Measurements from ENCODE around the gene JADE1. TPM values are rescaled to one million over a fixed set of nuclear protein-coding genes. Genes with fewer than 3 reads are reported as not detected.

The JADE1 gene
- total RNA-seq, 4 donors from 2014 or later = 7.8 to 15.9 (median 13.9) TPM

DNA sequence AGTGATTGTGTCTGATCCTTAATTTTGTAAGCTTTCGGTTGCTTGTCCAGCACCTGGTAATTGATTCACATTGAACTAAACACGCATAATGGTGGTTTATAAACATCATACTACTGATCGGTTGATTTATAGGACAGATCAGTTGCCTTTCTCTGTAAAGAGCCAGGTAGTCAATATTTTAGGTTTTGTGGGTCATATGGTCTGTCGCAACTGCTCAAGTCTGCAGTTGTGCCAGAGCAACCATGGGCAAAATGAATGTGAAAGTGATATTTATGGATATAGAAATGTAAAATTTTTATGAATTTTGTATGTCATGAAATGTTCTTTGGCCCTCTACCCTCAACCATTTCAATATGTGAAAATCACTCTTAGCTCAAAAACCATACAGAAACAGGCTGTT is 8.9 kb downstream of the JADE1 start:
- in situ Hi-C loops (cut with MboI; ENCODE audit: low pct_ligation_motif_present in 1 of 4, low pct_unique_long_range_greater_than_20kb in 1 of 4, low sequenced_read_pairs in 3 of 4) (loop anchor here in 2 of 4 donors (25.0 kb wide), 4 partner anchors 231 to 531 kb away; partner anchors contain the start of genes C4orf33 (in 1 of the 2), PGRMC2 (in 1 of the 2) and SCLT1 (in 1 of the 2)), intact Hi-C loops (cut with DNase I; ENCODE audit: low total_unique reads) (loop anchor here (10.0 kb wide), 1 partner anchor 364 kb away; no protein-coding TSS in a partner anchor)
- Histone ChIP-seq H3K27me3 (no peaks in the 10 kb centered on the region), H3K4me3 (no peak overlapping the region), H3K9me3 (no peaks in the 10 kb centered on the region), H3K4me1 (peaks cover 0 to 16% (median 4%) of the 10 kb centered on the region in 4 donors), H3K36me3 (no peaks in the 10 kb centered on the region), H3K27ac (no peak overlapping the region)
- TF ChIP-seq EP300 (IDR thresholded peaks at IDR 0.05; ENCODE audit: low read depth) (no peak), POLR2A (IDR thresholded peaks at IDR 0.05) (no peak), POLR2AphosphoS5 (IDR thresholded peaks at IDR 0.05) (no peak)
- TF ChIP-seq, protein P1, sequence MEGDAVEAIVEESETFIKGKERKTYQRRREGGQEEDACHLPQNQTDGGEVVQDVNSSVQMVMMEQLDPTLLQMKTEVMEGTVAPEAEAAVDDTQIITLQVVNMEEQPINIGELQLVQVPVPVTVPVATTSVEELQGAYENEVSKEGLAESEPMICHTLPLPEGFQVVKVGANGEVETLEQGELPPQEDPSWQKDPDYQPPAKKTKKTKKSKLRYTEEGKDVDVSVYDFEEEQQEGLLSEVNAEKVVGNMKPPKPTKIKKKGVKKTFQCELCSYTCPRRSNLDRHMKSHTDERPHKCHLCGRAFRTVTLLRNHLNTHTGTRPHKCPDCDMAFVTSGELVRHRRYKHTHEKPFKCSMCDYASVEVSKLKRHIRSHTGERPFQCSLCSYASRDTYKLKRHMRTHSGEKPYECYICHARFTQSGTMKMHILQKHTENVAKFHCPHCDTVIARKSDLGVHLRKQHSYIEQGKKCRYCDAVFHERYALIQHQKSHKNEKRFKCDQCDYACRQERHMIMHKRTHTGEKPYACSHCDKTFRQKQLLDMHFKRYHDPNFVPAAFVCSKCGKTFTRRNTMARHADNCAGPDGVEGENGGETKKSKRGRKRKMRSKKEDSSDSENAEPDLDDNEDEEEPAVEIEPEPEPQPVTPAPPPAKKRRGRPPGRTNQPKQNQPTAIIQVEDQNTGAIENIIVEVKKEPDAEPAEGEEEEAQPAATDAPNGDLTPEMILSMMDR (IDR thresholded peaks at IDR 0.05) = no peak
- 97 to 100% methylated on average over 4 of the region's 4 CpGs for WGBS, 2 donors (ENCODE audit: low coverage in 1 of 2)
- DNase-seq = no peak

DNA sequence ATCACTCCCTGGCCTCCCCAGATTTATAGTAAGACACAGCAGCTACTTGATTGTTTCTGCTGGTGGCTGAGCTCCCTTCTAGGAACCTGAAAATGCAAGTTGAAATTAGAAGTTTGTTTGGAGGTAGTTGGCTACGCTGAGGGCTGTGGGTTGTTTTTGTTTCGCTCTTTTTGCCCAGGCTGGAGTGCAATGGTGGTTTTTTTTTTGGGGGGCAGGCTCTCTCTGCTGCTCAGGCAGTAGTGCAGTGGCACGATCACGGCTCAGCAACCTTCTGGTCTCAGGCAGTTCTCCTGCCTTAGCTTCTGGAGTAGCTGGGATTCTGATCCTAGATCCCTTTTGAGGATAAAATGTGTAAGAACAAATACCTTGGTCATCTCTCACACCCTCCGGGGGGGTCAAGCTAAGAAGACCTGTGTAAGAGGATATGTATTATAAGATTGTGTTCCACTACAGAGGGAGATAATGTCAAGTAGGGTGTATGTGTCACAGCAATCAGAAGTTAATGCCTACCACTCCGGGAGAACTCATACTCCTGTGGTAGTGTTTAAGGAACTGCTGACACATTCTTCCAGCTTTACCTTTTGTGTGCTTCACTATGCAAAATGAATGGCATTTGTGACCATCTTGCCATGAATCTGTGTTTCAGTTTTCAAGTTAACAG is 9.7 kb downstream of the JADE1 start:
- intact Hi-C loops (cut with DNase I; ENCODE audit: low total_unique reads) (loop anchor here (10.0 kb wide), 1 partner anchor 364 kb away; no protein-coding TSS in a partner anchor), in situ Hi-C loops (cut with MboI; ENCODE audit: low pct_ligation_motif_present in 1 of 4, low pct_unique_long_range_greater_than_20kb in 1 of 4, low sequenced_read_pairs in 3 of 4) (loop anchor here in 2 of 4 donors (25.0 kb wide), 4 partner anchors 232 to 532 kb away; partner anchors contain the start of genes C4orf33 (in 1 of the 2), PGRMC2 (in 1 of the 2) and SCLT1 (in 1 of the 2))
- DNase-seq = no peak
- no peaks in the 10 kb centered on the region for H3K9me3 ChIP-seq
- no peak overlapping the region for H3K4me3 ChIP-seq
- TF ChIP-seq EP300 (IDR thresholded peaks at IDR 0.05; ENCODE audit: low read depth) = no peak
- TF ChIP-seq, protein P1 (IDR thresholded peaks at IDR 0.05) = no peak
- no peak for TF ChIP-seq POLR2AphosphoS5 (IDR thresholded peaks at IDR 0.05)
- no peak for TF ChIP-seq POLR2A (IDR thresholded peaks at IDR 0.05)
- WGBS, 2 donors (ENCODE audit: low coverage in 1 of 2) = 85 to 97% methylated on average over 4 to 6 of the region's 6 CpGs
- H3K4me1 ChIP-seq = peaks cover 0 to 16% (median 4%) of the 10 kb centered on the region in 4 donors
- no peak overlapping the region for H3K27ac ChIP-seq
- no peaks in the 10 kb centered on the region for H3K36me3 ChIP-seq
- no peaks in the 10 kb centered on the region for H3K27me3 ChIP-seq

DNA sequence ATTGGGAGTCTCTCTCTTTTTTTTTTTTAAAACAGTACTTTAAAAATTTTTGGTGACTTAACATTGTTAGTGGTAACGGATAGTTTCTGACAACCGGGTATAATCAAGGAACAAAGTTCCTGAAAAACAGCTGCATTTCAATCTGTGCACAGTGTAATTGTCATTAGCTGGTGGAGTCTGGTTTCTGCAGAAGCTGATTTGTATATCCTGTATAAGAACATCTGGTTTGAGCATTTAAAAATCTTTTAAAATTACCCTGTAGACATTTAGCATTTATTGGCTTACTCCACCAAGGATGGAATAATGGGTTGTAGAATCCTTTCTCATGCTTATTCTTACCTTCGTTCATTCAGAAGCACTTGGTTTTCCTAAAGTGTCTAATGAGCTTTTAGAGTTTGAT is 11.2 kb downstream of the JADE1 start:
- intact Hi-C loops (cut with DNase I; ENCODE audit: low total_unique reads) = no loop called here
- Histone ChIP-seq H3K27me3 (no peaks in the 10 kb centered on the region), H3K27ac (no peak overlapping the region), H3K4me3 (no peak overlapping the region), H3K9me3 (no peaks in the 10 kb centered on the region), H3K4me1 (peaks cover 4 to 25% (median 11%) of the 10 kb centered on the region in 4 donors), H3K36me3 (no peaks in the 10 kb centered on the region)
- TF ChIP-seq, protein P1 (IDR thresholded peaks at IDR 0.05) = no peak
- TF ChIP-seq POLR2AphosphoS5 (IDR thresholded peaks at IDR 0.05) (no peak), EP300 (IDR thresholded peaks at IDR 0.05; ENCODE audit: low read depth) (no peak), POLR2A (IDR thresholded peaks at IDR 0.05) (no peak)
- in situ Hi-C loops (cut with MboI; ENCODE audit: low pct_ligation_motif_present in 1 of 4, low pct_unique_long_range_greater_than_20kb in 1 of 4, low sequenced_read_pairs in 3 of 4) = loop anchor here in 2 of 4 donors (25.0 kb wide), 4 partner anchors 233 to 533 kb away; partner anchors contain the start of genes C4orf33 (in 1 of the 2), PGRMC2 (in 1 of the 2) and SCLT1 (in 1 of the 2)
- DNase-seq = no peak
- 79 to 82% methylated on average over 3 of the region's 3 CpGs for WGBS, 2 donors (ENCODE audit: low coverage in 1 of 2)

DNA sequence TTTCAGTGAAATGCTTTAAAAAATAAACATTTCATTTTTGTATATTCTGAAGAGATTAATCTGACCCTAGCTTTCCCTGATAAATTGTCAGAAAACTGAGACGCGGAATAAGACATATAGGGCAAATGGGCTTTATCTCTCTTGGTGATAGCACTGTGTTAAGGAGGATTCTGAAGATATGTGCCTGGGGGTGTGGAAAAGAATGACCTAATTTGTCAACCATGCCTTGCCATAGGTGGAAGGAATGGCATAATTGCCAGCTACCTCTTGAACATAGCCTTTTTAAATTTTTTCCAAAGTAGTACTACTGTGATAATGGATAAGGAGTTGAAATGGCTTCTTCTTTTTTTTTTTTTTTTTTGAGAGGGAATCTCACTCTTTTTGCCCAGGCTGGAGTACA is 11.7 kb downstream of the JADE1 start:
- Histone ChIP-seq H3K4me3 (no peak overlapping the region), H3K36me3 (no peaks in the 10 kb centered on the region), H3K27me3 (no peaks in the 10 kb centered on the region), H3K27ac (no peak overlapping the region), H3K9me3 (no peaks in the 10 kb centered on the region), H3K4me1 (peaks cover 4 to 28% (median 15%) of the 10 kb centered on the region in 4 donors)
- intact Hi-C loops (cut with DNase I; ENCODE audit: low total_unique reads) = no loop called here
- in situ Hi-C loops (cut with MboI; ENCODE audit: low pct_ligation_motif_present in 1 of 4, low pct_unique_long_range_greater_than_20kb in 1 of 4, low sequenced_read_pairs in 3 of 4) = loop anchor here in 2 of 4 donors (25.0 kb wide), 4 partner anchors 234 to 534 kb away; partner anchors contain the start of genes C4orf33 (in 1 of the 2), PGRMC2 (in 1 of the 2) and SCLT1 (in 1 of the 2)
- 94 to 100% methylated on average over 2 of the region's 2 CpGs for WGBS, 2 donors (ENCODE audit: low coverage in 1 of 2)
- no peak for DNase-seq
- TF ChIP-seq, protein P1 (IDR thresholded peaks at IDR 0.05) = no peak
- no peak for TF ChIP-seq EP300 (IDR thresholded peaks at IDR 0.05; ENCODE audit: low read depth)
- no peak for TF ChIP-seq POLR2A (IDR thresholded peaks at IDR 0.05)
- TF ChIP-seq POLR2AphosphoS5 (IDR thresholded peaks at IDR 0.05) = no peak
